Aorta (tissue), 5 donors: ENCODE results near the gene CDH12. TPM values are rescaled to one million over a fixed set of nuclear protein-coding genes. Genes with fewer than 3 reads are reported as not detected.
"Not testable (repeated sequence)": the region's sequence is repeated elsewhere in the genome, so short reads cannot be mapped to it uniquely, and the experiment has no call there.

Experiments
- ATAC-seq: fragments of 200-7000 bp; cut with Tn5 transposase; one replicate; pipeline ENCODE4 v1.9.1; 2022; ENCODE audit warnings: moderate library complexity; ENCODE audit not compliant: low FRiP score
- DNase-seq, 2 donors: peaks; one replicate each; pipeline ENCODE4 v3.0.0-alpha.2; 2020
- H3K27ac ChIP-seq, 2 donors: one replicate each; pipeline ENCODE4 v1.5.1; 2013; ENCODE audit warnings: low read length in 2 of 2, mild to moderate bottlenecking in 2 of 2, moderate library complexity in 2 of 2, control low read depth in 1 of 2, inconsistent platforms in 1 of 2, low read depth in 1 of 2
- H3K27me3 ChIP-seq, 2 donors: one replicate each; pipeline ENCODE4 v1.6.1; 2013; ENCODE audit warnings: control low read depth in 1 of 2, low read length in 1 of 2, mild to moderate bottlenecking in 1 of 2, moderate library complexity in 1 of 2; ENCODE audit not compliant: insufficient read depth in 2 of 2, control insufficient read depth in 1 of 2
- H3K36me3 ChIP-seq, 2 donors: one replicate each; pipeline ENCODE4 v1.6.1; 2013; ENCODE audit warnings: control low read depth in 1 of 2, low read length in 1 of 2, mild to moderate bottlenecking in 1 of 2; ENCODE audit not compliant: insufficient read depth in 2 of 2, control insufficient read depth in 1 of 2
- H3K4me1 ChIP-seq, 2 donors: one replicate each; pipeline ENCODE4 v1.6.1; 2013; ENCODE audit warnings: low read length in 2 of 2, control low read depth in 1 of 2, mild to moderate bottlenecking in 1 of 2, moderate library complexity in 1 of 2; ENCODE audit not compliant: insufficient read depth in 2 of 2, control insufficient read depth in 1 of 2
- H3K4me3 ChIP-seq, 2 donors: one replicate each; pipeline ENCODE4 v1.5.1; 2013; ENCODE audit warnings: low read length in 2 of 2, control low read depth in 1 of 2, mild to moderate bottlenecking in 1 of 2
- H3K9me3 ChIP-seq: one replicate; pipeline ENCODE4 v1.6.1; 2013; ENCODE audit warnings: mild to moderate bottlenecking, low read length; ENCODE audit not compliant: control insufficient read depth
- WGBS, 2 donors: extraction: QIAGEN DNeasy Blood & Tissue Kit; methylation state at CpG; one replicate each; pipeline ENCODE4 v1.1.7; 2013; 5-methylcytosine and 5-hydroxymethylcytosine counted together
- intact Hi-C, 2 donors: fragments of 100-400 bp; cut with DNase I; formaldehyde crosslinking; loops; one replicate each; pipeline versions ENCODE4 v1.14.2 to v1.15.0; 2022
- polyA plus RNA-seq, 2 donors: library from polyadenylated mRNA; stranded (reverse); fragments of 200-250 nt; gene quantifications; one replicate each; pipeline ENCODE4 v1.2.3, GENCODE V29; 2013
- total RNA-seq, 2 donors: library from RNA; stranded (reverse); fragmentation: NEBNext Ultra II Directional; extraction: Animal tissue kit (Norgen Biotek cat#: 25700); gene quantifications; one replicate each; pipeline ENCODE4 v1.2.1, GENCODE V29; 2021
- donor health status: healthy with polysubstance abuse.
- donor health status: Bipolar disorder and iron deficiency.
- donor health status: DM: no; HTN: no; CAD: no.
- donor health status: DM: no; HTN: no; CAD: no.
- donor health status: DM: yes; HTN: yes; CAD: no.

CDH12 gene
- total and polyA plus RNA-seq, 4 donors: not detected

DNA sequence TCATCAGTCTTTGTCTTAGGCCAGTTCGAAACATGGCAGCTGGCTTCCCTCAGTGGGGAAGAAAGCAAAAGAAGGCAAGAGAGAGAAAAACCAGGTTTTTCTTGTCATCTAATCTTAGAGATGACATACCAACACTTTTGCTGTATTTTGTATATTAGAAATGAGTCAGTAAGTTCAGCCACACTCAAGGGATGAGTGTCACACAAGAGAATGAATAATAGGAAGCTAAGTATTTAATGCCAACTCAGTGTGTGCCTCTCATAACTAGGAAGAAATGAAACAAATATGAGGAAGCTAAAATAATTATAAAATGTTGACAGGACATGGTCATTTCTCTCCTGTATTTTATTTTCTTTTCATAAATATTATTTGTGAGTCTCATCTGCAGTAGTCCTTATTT is 65.3 kb downstream of the CDH12 start:
- Histone ChIP-seq H3K4me1 (no peaks in the 10 kb centered on the region), H3K36me3 (no peaks in the 10 kb centered on the region), H3K27ac (no peak overlapping the region), H3K4me3 (no peak overlapping the region), H3K27me3 (no peaks in the 10 kb centered on the region), H3K9me3 (peaks cover 2% of the 10 kb centered on the region)
- intact Hi-C loops: no loop called here
- DNase-seq (no peak), ATAC-seq (no peak)
- WGBS, 2 donors: 43 to 59% methylated on average over 1 of the region's 1 CpG

DNA sequence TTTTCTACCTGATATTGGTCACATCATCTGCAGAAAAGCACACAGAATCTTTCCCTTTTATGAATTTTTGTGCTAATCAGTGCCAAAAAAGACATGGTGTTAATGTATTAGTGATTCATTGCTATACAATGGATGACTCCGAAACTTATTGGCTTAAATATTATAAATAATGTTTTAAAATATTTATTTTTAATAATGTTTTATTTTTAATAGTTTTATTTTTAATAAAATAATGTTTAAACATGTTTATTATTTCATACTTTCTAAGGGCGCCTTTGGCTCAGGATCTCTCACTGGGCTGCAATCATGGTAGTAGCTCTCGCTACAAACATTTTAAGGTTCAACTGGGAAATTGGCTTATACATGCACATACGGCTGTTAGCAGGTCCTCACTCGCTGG is 65.7 kb downstream of the CDH12 start:
- no peaks in the 10 kb centered on the region for H3K27me3 ChIP-seq
- WGBS, 2 donors: 67 to 79% methylated on average over 5 of the region's 5 CpGs
- H3K4me1 ChIP-seq: no peaks in the 10 kb centered on the region
- peaks cover 2% of the 10 kb centered on the region for H3K9me3 ChIP-seq
- no peak for DNase-seq
- intact Hi-C loops: no loop called here
- no peak for ATAC-seq
- no peak overlapping the region for H3K27ac ChIP-seq
- no peak overlapping the region for H3K4me3 ChIP-seq
- no peaks in the 10 kb centered on the region for H3K36me3 ChIP-seq

DNA sequence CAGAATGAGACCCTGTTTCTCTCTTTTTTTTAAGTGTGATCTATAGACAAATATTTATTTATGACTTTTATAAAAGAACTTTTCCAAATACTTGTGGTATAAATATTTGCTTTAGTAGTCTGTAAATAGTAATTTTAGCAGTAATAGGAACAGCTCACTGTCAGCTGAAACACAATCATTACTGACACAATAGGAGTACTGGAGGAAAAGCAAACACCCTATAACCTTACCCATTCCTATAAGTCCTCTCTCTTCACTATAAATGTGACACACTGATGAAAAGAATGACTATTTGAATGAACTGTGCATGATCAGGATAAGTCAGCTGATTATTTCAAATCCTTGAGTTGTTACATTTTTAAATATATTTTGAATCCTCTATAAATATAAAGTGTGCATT is 72.4 kb downstream of the CDH12 start:
- no peaks in the 10 kb centered on the region for H3K36me3 ChIP-seq
- peaks cover 2% of the 10 kb centered on the region for H3K9me3 ChIP-seq
- H3K27me3 ChIP-seq: no peaks in the 10 kb centered on the region
- no peak overlapping the region for H3K27ac ChIP-seq
- DNase-seq (no peak), ATAC-seq (no peak)
- no peak overlapping the region for H3K4me3 ChIP-seq
- no peaks in the 10 kb centered on the region for H3K4me1 ChIP-seq
- intact Hi-C loops: no loop called here

DNA sequence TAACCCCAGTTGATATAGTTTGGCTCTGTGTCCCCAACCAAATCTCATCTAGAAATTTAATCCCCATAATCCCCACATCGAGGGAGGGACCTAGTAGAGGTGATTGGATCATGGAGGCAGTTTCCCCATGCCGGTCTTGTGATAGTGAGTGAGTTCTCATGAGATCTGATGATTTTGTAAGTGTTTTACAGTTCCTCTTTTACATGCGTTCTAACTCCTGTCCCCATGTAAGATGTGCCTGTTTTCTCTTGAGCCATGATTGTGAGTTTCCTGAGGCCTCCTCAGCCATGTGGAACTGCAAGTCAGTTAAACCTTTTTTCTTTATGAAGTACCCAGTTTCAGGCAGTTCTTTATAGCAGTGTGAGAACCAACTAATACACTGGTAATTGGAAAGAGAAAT is 73.6 kb downstream of the CDH12 start:
- no peaks in the 10 kb centered on the region for H3K9me3 ChIP-seq
- H3K4me3 ChIP-seq: no peak overlapping the region
- no peaks in the 10 kb centered on the region for H3K4me1 ChIP-seq
- DNase-seq (no peak), ATAC-seq (no peak)
- WGBS, 2 donors: 77 to 83% methylated on average over 3 of the region's 3 CpGs
- H3K36me3 ChIP-seq: no peaks in the 10 kb centered on the region
- H3K27me3 ChIP-seq: no peaks in the 10 kb centered on the region
- intact Hi-C loops: no loop called here
- no peak overlapping the region for H3K27ac ChIP-seq

DNA sequence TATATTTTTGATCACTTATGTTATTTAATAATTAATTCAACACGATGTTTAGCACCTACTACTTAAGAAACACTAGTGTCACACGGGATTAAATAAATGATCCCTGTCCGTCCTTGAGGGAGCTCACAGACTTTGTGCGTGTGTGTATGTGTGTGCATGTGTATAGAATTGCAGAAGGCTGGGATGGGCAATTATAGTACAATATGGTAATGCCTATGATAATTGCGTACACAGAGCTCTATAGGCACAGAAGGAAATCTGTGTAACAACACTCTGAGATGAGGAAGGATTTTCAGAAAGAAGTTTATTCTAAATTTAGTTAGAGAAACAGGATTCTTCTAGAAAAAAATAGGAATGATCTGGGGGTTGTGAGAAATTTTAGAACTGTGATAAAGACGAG is 76.9 kb downstream of the CDH12 start:
- no peaks in the 10 kb centered on the region for H3K36me3 ChIP-seq
- H3K9me3 ChIP-seq: no peaks in the 10 kb centered on the region
- DNase-seq (no peak), ATAC-seq (no peak)
- H3K27ac ChIP-seq: no peak overlapping the region
- H3K4me3 ChIP-seq: no peak overlapping the region
- no peaks in the 10 kb centered on the region for H3K4me1 ChIP-seq
- intact Hi-C loops: no loop called here
- 76 to 79% methylated on average over 6 of the region's 6 CpGs for WGBS, 2 donors
- no peaks in the 10 kb centered on the region for H3K27me3 ChIP-seq

DNA sequence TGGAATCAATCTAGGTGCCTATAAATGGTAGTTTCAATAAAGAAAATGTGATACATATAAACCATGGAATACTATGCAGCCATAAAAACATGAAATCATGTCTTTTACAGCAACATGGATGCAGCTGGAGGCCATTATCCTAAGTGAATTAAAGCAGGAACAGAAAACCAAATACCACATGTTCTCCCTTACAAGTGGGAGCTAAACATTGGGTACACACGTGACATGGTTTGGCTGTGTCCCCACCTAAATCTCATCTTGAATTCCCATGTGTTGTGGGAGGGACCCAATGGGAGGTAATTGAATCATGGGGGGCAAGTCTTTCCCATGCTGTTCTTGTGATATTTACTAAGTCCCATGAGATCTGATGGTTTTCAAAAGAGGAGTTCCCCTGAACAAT is 78.9 kb downstream of the CDH12 start:
- H3K27ac ChIP-seq, DNase-seq, H3K9me3 ChIP-seq, H3K4me1 ChIP-seq, H3K4me3 ChIP-seq, H3K36me3 ChIP-seq, intact Hi-C loops, ATAC-seq, H3K27me3 ChIP-seq: not testable (repeated sequence)
- WGBS, 2 donors: 80 to 83% methylated on average over 1 of the region's 1 CpG

DNA sequence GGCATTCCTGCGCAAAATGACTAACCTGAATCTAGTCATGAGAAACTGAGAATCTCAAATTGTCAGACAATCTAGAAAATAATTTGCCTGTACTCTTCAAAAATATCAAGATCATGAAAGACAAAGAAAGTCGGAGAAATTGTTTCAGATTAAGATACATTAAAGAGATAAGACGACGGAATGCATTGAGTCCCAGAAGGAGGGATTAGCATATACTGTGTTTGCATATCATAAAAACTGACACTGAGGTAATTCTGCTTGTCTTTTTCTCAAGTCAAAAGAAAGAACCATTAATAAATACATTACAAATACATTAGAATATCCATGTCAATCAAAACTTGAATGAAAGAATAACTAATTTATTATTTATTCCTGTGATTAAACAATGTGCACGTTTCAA is 88.4 kb downstream of the CDH12 start:
- Histone ChIP-seq H3K4me3 (no peak overlapping the region), H3K9me3 (no peaks in the 10 kb centered on the region), H3K27me3 (no peaks in the 10 kb centered on the region), H3K36me3 (no peaks in the 10 kb centered on the region), H3K4me1 (no peaks in the 10 kb centered on the region), H3K27ac (no peak overlapping the region)
- 69 to 76% methylated on average over 5 of the region's 5 CpGs for WGBS, 2 donors
- no peak for DNase-seq
- intact Hi-C loops: no loop called here
- ATAC-seq: no peak

DNA sequence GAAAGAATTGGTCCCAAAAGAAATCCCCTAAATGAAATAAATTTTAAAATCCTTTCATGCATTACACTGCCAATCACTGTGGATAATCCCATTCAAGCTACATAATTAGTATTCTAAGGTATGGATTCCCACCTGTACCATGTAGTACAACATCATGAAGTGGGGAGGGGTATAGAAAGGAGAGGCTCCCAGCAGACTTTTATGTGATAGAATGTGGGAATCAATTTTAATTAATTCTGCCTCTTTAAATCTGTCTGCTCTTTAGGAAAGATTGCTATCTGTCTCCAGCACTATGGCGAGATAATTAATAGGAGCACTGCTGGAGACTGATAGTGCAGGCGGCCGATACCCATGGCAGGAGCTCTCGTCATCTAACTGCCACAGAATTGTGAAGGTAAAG is 95.4 kb downstream of the CDH12 start:
- Histone ChIP-seq H3K36me3 (no peaks in the 10 kb centered on the region), H3K27me3 (no peaks in the 10 kb centered on the region), H3K4me1 (no peaks in the 10 kb centered on the region), H3K27ac (no peak overlapping the region), H3K9me3 (no peaks in the 10 kb centered on the region), H3K4me3 (no peak overlapping the region)
- intact Hi-C loops: no loop called here
- ATAC-seq (no peak), DNase-seq (no peak)
- 47 to 73% methylated on average over 4 of the region's 4 CpGs for WGBS, 2 donors

DNA sequence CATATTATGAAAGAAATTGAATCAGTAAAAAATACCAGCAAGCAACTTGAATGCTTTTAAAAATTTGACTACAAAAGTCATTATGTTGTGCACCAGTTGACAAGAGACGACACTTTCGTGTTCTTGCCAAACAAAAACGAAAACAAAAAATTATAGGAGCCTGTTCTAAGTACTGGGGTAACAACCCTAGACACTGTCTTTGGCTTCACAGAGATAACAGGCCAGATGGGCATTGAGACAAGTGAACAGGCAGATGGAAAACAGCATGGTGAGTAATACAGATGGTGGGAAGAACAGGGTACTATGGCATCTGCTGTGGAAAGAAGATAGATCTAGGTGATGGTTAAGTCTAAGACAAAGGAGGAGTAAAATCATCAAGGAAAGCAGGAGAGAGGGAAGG is 99.0 kb downstream of the CDH12 start:
- WGBS, 2 donors: 75 to 78% methylated on average over 3 of the region's 3 CpGs
- intact Hi-C loops: no loop called here
- no peak overlapping the region for H3K4me3 ChIP-seq
- ATAC-seq (no peak), DNase-seq (no peak)
- H3K36me3 ChIP-seq: no peaks in the 10 kb centered on the region
- no peaks in the 10 kb centered on the region for H3K27me3 ChIP-seq
- H3K27ac ChIP-seq: no peak overlapping the region
- no peaks in the 10 kb centered on the region for H3K9me3 ChIP-seq
- no peaks in the 10 kb centered on the region for H3K4me1 ChIP-seq
